ENCODE measurements around the gene NDUFA9. TPM values are rescaled to one million over a fixed set of nuclear protein-coding genes. Genes with fewer than 3 reads are reported as not detected.

Gene NDUFA9
- total and polyA plus RNA-seq, 2 donors (not counting 3 experiments of a cell fraction or from before 2014, with no cell fraction given), result 86.7 to 113 TPM

DNA sequence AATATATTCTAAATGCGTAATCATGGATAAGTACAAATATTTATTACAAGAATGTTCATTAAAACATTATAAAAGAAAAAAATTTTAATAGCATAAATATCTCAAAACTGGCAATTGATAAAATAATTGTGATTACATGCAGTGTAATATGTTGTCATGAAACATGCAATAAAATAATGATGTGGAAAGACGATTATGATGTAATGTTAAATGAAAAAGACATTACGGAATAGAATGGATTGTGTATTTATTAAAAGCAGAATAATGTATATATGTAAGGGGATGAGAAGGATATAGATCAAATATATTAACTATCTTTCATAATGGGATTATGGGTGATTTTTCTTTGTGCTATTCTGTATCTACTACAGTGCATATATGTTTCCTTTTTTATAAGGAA is 32.8 kb downstream of the NDUFA9 start:
- ChIA-PET CTCF (no interaction called here), POLR2A (no interaction called here)
- Histone ChIP-seq H3K9me1 (replicated peaks; ENCODE audit: control insufficient read depth, extremely low read depth, insufficient read depth, low read length) (peaks cover 2% of the 10 kb centered on the region), H3K4me2 (ENCODE audit: insufficient read depth, low read length) (no peak overlapping the region), H3K9me3 (replicated peaks; ENCODE audit: control insufficient read depth, insufficient read depth, low read length) (no peaks in the 10 kb centered on the region), H3K27ac (ENCODE audit: insufficient read depth, low read depth, low read length) (no peak overlapping the region), H3K36me3 (ENCODE audit: control insufficient read depth in 2 of 2, extremely low read depth in 1 of 2, insufficient read depth in 2 of 2, low read length in 2 of 2) (peaks cover 0 to 15% of the 10 kb centered on the region in 2 experiments), H4K20me1 (replicated peaks; ENCODE audit: control insufficient read depth, extremely low read depth, insufficient read depth, low read length) (no peaks in the 10 kb centered on the region), H3K9ac (replicated peaks; ENCODE audit: extremely low read depth, insufficient read depth, low read length) (no peak overlapping the region), H3K4me3 (replicated peaks in 1 of 3; ENCODE audit: insufficient read depth in 1 of 3, low read depth in 1 of 3, low read length in 3 of 3) (no peak overlapping the region), H3K4me1 (ENCODE audit: control insufficient read depth, extremely low read depth, insufficient read depth, low read length) (no peaks in the 10 kb centered on the region), H3K27me3 (ENCODE audit: control insufficient read depth in 2 of 2, insufficient read depth in 2 of 2, low read length in 2 of 2) (no peaks in the 10 kb centered on the region), H3K79me2 (ENCODE audit: control insufficient read depth, insufficient read depth, low read length) (no peaks in the 10 kb centered on the region), H2AFZ (ENCODE audit: low read depth, low read length) (no peak overlapping the region)
- dilution Hi-C loops (cut with MboI; ENCODE audit: extremely low pct_ligation_motif_present, low sequenced_read_pairs), result no loop called here
- FAIRE-seq (no peak), DNase-seq (ENCODE audit: low read depth, low spot score) (no peak)
- no TSS peak for BruUV-seq (replicated peaks)
- TF ChIP-seq EZH2 (IDR thresholded peaks at IDR 0.05; ENCODE audit: borderline replicate concordance, low read depth, low read length, severe bottlenecking) (no peak), MYC (IDR thresholded peaks at IDR 0.05; ENCODE audit: low read depth, low read length) (no peak)
- intact Hi-C loops (cut with micrococcal nuclease), result no loop called here

DNA sequence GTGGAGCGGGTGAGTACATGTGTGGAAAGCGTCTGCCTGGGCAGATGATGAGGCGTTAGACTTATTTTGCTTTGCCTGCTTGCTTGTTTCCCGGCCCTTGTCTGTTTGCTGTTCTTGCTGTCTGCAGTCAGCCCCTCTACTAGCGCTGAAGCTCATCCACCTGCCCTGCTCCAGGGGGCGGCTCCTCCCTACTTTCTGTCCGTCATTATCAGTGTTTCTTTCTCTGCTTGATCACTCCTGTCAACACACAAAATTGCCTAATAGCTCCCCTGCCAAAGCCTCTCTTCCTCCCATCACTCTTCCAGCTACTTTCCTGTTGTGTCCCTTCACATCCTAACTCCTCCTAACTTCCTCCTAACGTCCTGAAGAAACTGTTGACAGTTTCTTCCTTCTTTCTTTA is 36.4 kb downstream of the NDUFA9 start:
- BruUV-seq (replicated peaks), result no TSS peak
- Histone ChIP-seq H3K4me1 (ENCODE audit: control insufficient read depth, extremely low read depth, insufficient read depth, low read length) (no peaks in the 10 kb centered on the region), H4K20me1 (replicated peaks; ENCODE audit: control insufficient read depth, extremely low read depth, insufficient read depth, low read length) (no peaks in the 10 kb centered on the region), H2AFZ (ENCODE audit: low read depth, low read length) (no peak overlapping the region), H3K36me3 (ENCODE audit: control insufficient read depth in 2 of 2, extremely low read depth in 1 of 2, insufficient read depth in 2 of 2, low read length in 2 of 2) (peaks cover 2 to 20% of the 10 kb centered on the region in 2 experiments), H3K9ac (replicated peaks; ENCODE audit: extremely low read depth, insufficient read depth, low read length) (no peak overlapping the region), H3K27ac (ENCODE audit: insufficient read depth, low read depth, low read length) (no peak overlapping the region), H3K4me2 (ENCODE audit: insufficient read depth, low read length) (no peak overlapping the region), H3K4me3 (replicated peaks in 1 of 3; ENCODE audit: insufficient read depth in 1 of 3, low read depth in 1 of 3, low read length in 3 of 3) (no peak overlapping the region), H3K79me2 (ENCODE audit: control insufficient read depth, insufficient read depth, low read length) (no peaks in the 10 kb centered on the region), H3K9me1 (replicated peaks; ENCODE audit: control insufficient read depth, extremely low read depth, insufficient read depth, low read length) (peaks cover 2% of the 10 kb centered on the region), H3K27me3 (ENCODE audit: control insufficient read depth in 2 of 2, insufficient read depth in 2 of 2, low read length in 2 of 2) (no peaks in the 10 kb centered on the region), H3K9me3 (replicated peaks; ENCODE audit: control insufficient read depth, insufficient read depth, low read length) (no peaks in the 10 kb centered on the region)
- dilution Hi-C loops (cut with MboI; ENCODE audit: extremely low pct_ligation_motif_present, low sequenced_read_pairs) (no loop called here), intact Hi-C loops (cut with micrococcal nuclease) (no loop called here)
- CTCF ChIA-PET, result interaction anchor here (2.1 kb wide), 1 partner anchor 9 kb away, joined by 8 read pairs; no protein-coding TSS in a partner anchor
- TF ChIP-seq EZH2 (IDR thresholded peaks at IDR 0.05; ENCODE audit: borderline replicate concordance, low read depth, low read length, severe bottlenecking) (no peak), GATA2 (IDR thresholded peaks at IDR 0.05; ENCODE audit: insufficient read depth, insufficient read length, low read depth, low read length) (no peak), FOS (IDR thresholded peaks at IDR 0.05; ENCODE audit: borderline replicate concordance, insufficient read depth, low read length) (no peak), JUN (IDR thresholded peaks at IDR 0.05; ENCODE audit: borderline replicate concordance, insufficient read depth, insufficient read length, low read depth) (no peak), POLR2A (IDR thresholded peaks at IDR 0.05; ENCODE audit: low read depth, low read length) (no peak), POLR2AphosphoS5 (IDR thresholded peaks at IDR 0.05; ENCODE audit: insufficient read depth, low read depth, low read length) (no peak), MYC (IDR thresholded peaks at IDR 0.05; ENCODE audit: low read depth, low read length) (no peak)
- TF ChIP-seq, protein P1, sequence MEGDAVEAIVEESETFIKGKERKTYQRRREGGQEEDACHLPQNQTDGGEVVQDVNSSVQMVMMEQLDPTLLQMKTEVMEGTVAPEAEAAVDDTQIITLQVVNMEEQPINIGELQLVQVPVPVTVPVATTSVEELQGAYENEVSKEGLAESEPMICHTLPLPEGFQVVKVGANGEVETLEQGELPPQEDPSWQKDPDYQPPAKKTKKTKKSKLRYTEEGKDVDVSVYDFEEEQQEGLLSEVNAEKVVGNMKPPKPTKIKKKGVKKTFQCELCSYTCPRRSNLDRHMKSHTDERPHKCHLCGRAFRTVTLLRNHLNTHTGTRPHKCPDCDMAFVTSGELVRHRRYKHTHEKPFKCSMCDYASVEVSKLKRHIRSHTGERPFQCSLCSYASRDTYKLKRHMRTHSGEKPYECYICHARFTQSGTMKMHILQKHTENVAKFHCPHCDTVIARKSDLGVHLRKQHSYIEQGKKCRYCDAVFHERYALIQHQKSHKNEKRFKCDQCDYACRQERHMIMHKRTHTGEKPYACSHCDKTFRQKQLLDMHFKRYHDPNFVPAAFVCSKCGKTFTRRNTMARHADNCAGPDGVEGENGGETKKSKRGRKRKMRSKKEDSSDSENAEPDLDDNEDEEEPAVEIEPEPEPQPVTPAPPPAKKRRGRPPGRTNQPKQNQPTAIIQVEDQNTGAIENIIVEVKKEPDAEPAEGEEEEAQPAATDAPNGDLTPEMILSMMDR (IDR thresholded peaks at IDR 0.05; ENCODE audit: extremely low read depth in 1 of 2, insufficient read depth in 1 of 2, low read depth in 1 of 2, low read length in 2 of 2), result no peak
- TF ChIP-seq, protein P2, sequence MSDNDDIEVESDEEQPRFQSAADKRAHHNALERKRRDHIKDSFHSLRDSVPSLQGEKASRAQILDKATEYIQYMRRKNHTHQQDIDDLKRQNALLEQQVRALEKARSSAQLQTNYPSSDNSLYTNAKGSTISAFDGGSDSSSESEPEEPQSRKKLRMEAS (IDR thresholded peaks at IDR 0.05; ENCODE audit: insufficient read depth, insufficient read length), result no peak
- DNase-seq (ENCODE audit: low read depth, low spot score) (no peak), FAIRE-seq (no peak)
- POLR2A ChIA-PET, result no interaction called here

Measured in endothelial cell of umbilical vein (primary cell).